Measurements from ENCODE around the gene VARS2.
"Not testable (repeated sequence)": the region's sequence is repeated elsewhere in the genome, so short reads cannot be mapped to it uniquely, and the experiment has no call there.

The VARS2 gene

DNA sequence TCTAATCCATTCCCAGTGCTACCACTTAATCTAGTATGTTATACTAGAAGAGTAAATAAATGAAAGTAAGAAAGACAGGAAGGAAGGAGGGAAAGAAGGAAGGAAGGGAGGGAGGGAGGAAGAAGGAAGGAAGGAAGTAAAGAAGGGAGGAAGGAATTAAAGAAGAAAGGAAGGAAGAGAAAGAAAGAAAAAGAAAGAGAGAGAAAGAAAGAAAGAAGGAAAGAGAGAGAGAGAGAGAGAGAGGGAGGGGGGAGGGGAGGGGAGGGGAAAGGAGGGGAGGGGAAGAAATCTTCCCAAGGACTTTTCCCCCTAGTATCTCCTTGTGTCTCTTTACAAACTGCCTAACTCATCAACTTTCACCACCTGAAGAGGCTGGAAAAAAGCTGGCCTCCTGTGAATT, 48.7 kb downstream of the VARS2 start:
- DNase-seq (ENCODE audit: low read depth in 2 of 2), result no peak

DNA sequence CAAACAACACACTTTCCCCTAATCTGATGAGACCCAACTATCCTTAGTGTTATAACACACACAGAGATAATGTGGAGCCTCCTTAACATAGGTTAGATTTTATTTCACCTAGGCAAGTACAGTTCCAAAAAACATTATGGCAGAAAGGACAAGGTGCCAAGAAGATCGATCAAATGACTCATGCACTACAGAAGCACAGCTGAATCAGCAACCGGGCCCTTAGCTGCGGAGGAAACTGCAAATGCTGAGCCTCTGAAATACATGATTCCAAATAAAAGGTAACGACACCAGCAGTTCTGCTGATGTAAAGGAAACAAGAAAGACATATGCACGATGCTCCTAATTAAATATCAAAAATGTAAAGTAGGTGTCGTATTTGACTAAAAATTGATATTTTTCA, 49.6 kb downstream of the VARS2 start:
- no peak for DNase-seq (ENCODE audit: low read depth in 2 of 2)

DNA sequence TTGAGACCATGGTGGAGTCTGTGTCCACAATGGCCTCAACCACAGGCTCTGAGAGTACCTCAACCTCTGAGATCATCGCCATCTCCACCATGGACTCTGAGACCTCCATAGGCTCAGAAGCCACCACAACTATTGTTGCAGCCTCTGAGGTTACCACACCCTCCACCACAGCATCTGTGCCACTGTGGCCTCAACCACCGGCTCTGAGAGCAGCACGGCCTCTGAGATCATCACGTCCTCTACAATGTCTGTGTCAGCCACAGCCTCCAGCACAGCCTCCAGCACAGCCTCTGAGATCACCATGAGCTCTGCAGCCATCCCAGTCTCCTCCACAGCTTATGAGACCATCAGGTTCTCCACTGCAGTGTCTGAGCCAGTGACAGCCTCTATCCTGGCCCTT, 50.0 kb downstream of the VARS2 start:
- no peak for DNase-seq (ENCODE audit: low read depth in 2 of 2)

DNA sequence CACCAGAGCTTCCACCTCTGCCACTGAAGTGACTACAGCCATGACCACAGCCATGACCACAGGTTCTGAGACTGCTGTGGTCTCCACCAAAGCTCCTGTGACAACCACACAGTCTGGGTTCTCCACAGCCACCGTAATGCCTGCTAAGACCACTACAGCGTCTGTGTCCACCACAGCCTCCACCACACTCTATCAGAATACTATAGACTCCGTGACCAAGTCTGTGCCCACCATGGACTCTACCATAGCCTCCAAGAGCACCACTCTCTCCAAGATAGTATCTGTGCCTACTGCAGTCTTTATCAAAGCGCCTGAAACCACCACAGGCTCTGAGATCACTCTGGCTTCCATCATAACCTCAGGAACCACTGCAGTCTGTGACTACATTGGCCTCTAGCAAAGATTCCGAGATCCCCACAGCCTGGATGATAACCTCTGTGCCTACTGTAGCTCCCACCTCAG, 51.1 kb downstream of the VARS2 start:
- no peak for DNase-seq (ENCODE audit: low read depth in 2 of 2)

DNA sequence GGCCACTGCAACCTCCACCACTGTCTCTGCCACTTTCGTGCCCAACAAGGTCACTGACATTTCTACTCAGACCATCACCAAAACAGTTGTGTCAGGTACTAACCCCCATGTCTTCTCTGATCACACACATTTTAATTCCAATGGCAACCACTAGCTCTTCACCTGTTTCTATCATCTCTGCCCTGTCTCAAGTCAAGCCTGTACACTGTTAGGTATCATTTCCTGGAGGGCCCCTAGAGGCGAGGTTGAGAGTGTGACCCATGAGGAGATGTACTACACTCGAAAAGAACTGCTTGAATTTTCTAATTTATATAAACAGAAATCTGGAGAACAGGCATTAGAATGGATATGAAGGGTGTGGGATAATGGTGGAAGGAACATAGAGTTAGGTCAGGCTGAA, 52.1 kb downstream of the VARS2 start:
- DNase-seq (ENCODE audit: low read depth in 2 of 2), result no peak

DNA sequence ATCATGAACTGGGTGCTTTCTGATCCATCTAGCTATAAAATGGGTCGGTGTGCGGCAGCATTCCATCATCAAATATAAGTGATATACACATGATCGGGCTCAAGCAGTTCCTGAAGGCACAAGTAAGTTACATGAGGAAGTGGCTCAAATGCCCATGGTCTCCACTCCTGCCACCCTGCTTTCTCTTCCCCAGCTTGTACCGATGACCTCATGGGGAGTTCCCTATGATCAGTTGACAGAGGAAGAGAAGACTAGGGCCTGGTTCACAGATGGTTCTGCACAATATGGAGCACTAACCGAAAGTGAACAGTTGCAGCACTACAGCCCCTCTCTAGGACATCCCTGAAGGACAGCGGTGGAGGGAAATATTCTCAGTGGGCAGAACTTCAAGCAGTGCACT, 55.1 kb downstream of the VARS2 start:
- DNase-seq (ENCODE audit: low read depth in 2 of 2), result not testable (repeated sequence)

DNA sequence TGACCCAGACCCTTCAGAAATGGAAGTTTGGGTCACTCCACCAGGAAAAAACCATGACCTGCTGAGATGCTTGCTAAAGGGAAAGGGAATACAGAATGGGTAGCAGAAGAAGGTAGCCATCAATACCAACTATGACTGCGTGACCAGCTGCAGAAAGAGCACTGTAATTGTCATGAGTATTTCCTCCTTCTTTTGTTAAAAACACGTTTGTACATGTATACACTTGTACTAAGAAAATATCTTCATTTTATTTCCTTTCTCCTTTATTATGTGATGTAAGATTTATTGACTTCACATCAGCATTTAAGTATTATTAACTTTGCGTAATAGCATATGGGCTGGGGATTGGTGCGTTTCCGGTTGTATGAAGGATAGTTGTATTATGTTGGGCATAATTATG, 56.9 kb downstream of the VARS2 start:
- DNase-seq (ENCODE audit: low read depth in 2 of 2), result no peak

DNA sequence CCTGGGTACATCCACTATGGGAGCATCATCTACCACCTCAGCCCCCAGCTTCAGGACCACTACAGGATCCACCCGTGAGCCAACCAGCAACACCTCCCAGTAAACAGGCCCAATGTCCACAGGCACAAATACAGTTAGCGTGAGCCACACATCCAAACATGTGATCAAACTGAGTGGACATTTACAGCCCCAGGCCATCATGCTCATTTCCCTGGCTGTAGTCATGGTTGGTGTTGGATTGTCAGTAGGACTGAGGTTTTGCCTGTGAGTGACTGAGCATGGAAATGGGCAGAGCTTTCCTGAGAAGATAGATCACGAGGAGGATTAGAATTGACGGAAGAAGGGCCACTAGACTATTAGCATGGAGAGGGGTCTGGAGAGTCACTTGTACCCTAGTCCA, 58.8 kb downstream of the VARS2 start:
- no peak for DNase-seq (ENCODE audit: low read depth in 2 of 2)

DNA sequence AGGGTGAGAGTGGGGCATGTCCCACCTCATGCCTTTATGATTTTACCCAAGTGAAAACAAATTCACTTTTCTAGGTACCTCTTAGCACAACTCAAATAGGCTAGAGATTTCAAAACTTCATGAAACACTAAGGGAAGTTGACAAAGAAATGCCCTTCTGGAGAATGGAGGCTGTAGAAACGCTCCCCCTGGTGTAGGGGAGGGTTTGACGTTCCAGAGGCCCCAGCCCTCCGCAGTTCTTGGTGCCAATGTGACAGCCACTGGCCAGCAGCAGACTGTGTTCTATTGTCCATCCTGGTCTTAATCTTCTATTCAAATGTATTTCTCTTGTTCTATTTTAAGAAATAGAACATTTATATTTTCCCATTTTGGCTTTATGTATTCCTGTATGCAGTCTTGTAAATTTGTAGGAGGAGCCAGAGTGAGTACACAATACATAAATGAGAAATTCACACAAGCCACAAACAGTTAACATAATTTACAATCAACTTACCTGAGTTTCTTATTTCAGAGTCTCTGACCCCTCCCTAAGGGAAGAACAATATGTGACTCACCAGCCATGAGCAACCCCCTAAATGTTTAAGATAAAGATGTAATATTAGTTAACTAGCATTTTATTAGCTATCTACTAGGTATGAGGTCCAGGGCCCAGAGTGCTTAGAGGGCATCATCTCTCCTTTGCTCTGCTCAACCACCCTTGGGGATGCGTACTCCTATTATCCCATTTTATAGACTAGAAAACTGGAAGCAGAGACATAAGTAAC, 60.6 kb downstream of the VARS2 start:
- DNase-seq (ENCODE audit: low read depth in 2 of 2), result no peak
